Activated naive CD4-positive, alpha-beta T cell treated with anti-CD3 and anti-CD28 coated beads, Interleukin-2, amount 50 U/mL, for 24 hours (primary cell): ENCODE results near the gene STARD7.
A peak's percentile ranks its signal among the peaks of the same experiment; 100 is the strongest.
"Not testable (repeated sequence)": the region's sequence is repeated elsewhere in the genome, so short reads cannot be mapped to it uniquely, and the experiment has no call there.

Source experiments
- H3K27ac Mint-ChIP-seq: one replicate; pipeline ENCODE4 v1.8.0; 2021; ENCODE audit warnings: mild to moderate bottlenecking, mixed read lengths
- H3K27me3 Mint-ChIP-seq: one replicate; pipeline ENCODE4 v1.8.0; 2021; ENCODE audit warnings: mixed read lengths
- H3K36me3 Mint-ChIP-seq: one replicate; pipeline ENCODE4 v1.8.0; 2021; ENCODE audit warnings: mixed read lengths
- H3K4me1 Mint-ChIP-seq: one replicate; pipeline ENCODE4 v1.8.0; 2021; ENCODE audit warnings: mixed read lengths
- H3K4me3 Mint-ChIP-seq: one replicate; pipeline ENCODE4 v1.8.0; 2021; ENCODE audit warnings: mild to moderate bottlenecking, mixed read lengths
- H3K9me3 Mint-ChIP-seq: one replicate; pipeline ENCODE4 v1.8.0; 2021; ENCODE audit warnings: mixed read lengths

The STARD7 gene

GRCh38 chr2:96241227-96241626, 32.6 kb upstream of the STARD7 start:
- Mint-ChIP-seq H3K27ac (peak overlapping the region; percentile 90), H3K4me3 (no peak overlapping the region), H3K9me3 (no peaks in the 10 kb centered on the region), H3K36me3 (no peaks in the 10 kb centered on the region), H3K4me1 (peaks cover 42% of the 10 kb centered on the region), H3K27me3 (no peaks in the 10 kb centered on the region)

- peak overlapping the region; percentile 43 for H3K27ac Mint-ChIP-seq
- no peaks in the 10 kb centered on the region for H3K9me3 Mint-ChIP-seq
- H3K36me3 Mint-ChIP-seq = no peaks in the 10 kb centered on the region
- H3K4me1 Mint-ChIP-seq = peaks cover 35% of the 10 kb centered on the region
- H3K4me3 Mint-ChIP-seq = no peak overlapping the region
- no peaks in the 10 kb centered on the region for H3K27me3 Mint-ChIP-seq
Observed at GRCh38 chr2:96240341-96241038, 31.9 kb upstream of the STARD7 start.

GRCh38 chr2:96239745-96240264, 31.2 kb upstream of the STARD7 start:
- Mint-ChIP-seq H3K27me3 (no peaks in the 10 kb centered on the region), H3K27ac (no peak overlapping the region), H3K4me1 (peaks cover 31% of the 10 kb centered on the region), H3K4me3 (no peak overlapping the region), H3K36me3 (no peaks in the 10 kb centered on the region), H3K9me3 (no peaks in the 10 kb centered on the region)

- Mint-ChIP-seq H3K9me3 (no peaks in the 10 kb centered on the region), H3K27me3 (no peaks in the 10 kb centered on the region), H3K36me3 (no peaks in the 10 kb centered on the region), H3K27ac (no peak overlapping the region), H3K4me1 (peaks cover 28% of the 10 kb centered on the region), H3K4me3 (no peak overlapping the region)
Observed at GRCh38 chr2:96239091-96239490, 30.5 kb upstream of the STARD7 start.

- H3K36me3 Mint-ChIP-seq = no peaks in the 10 kb centered on the region
- peaks cover 27% of the 10 kb centered on the region for H3K4me1 Mint-ChIP-seq
- no peaks in the 10 kb centered on the region for H3K27me3 Mint-ChIP-seq
- H3K27ac Mint-ChIP-seq = no peak overlapping the region
- H3K4me3 Mint-ChIP-seq = no peak overlapping the region
- no peaks in the 10 kb centered on the region for H3K9me3 Mint-ChIP-seq
Observed at GRCh38 chr2:96238266-96238665, 29.6 kb upstream of the STARD7 start.

- Mint-ChIP-seq H3K36me3 (no peaks in the 10 kb centered on the region), H3K4me1 (peaks cover 14% of the 10 kb centered on the region), H3K27me3 (no peaks in the 10 kb centered on the region), H3K4me3 (no peak overlapping the region), H3K27ac (no peak overlapping the region), H3K9me3 (no peaks in the 10 kb centered on the region)
Observed at GRCh38 chr2:96236882-96237281, 28.3 kb upstream of the STARD7 start.

GRCh38 chr2:96233880-96234316, 25.3 kb upstream of the STARD7 start:
- H3K4me3 Mint-ChIP-seq = no peak overlapping the region
- no peaks in the 10 kb centered on the region for H3K27me3 Mint-ChIP-seq
- H3K4me1 Mint-ChIP-seq = no peaks in the 10 kb centered on the region
- no peaks in the 10 kb centered on the region for H3K36me3 Mint-ChIP-seq
- no peak overlapping the region for H3K27ac Mint-ChIP-seq
- no peaks in the 10 kb centered on the region for H3K9me3 Mint-ChIP-seq

GRCh38 chr2:96233436-96233835, 24.8 kb upstream of the STARD7 start:
- H3K27me3 Mint-ChIP-seq = no peaks in the 10 kb centered on the region
- H3K9me3 Mint-ChIP-seq = no peaks in the 10 kb centered on the region
- H3K27ac Mint-ChIP-seq = no peak overlapping the region
- H3K4me1 Mint-ChIP-seq = no peaks in the 10 kb centered on the region
- no peaks in the 10 kb centered on the region for H3K36me3 Mint-ChIP-seq
- H3K4me3 Mint-ChIP-seq = no peak overlapping the region

- H3K36me3 Mint-ChIP-seq = no peaks in the 10 kb centered on the region
- no peaks in the 10 kb centered on the region for H3K9me3 Mint-ChIP-seq
- H3K4me3 Mint-ChIP-seq = no peak overlapping the region
- no peak overlapping the region for H3K27ac Mint-ChIP-seq
- H3K27me3 Mint-ChIP-seq = no peaks in the 10 kb centered on the region
- H3K4me1 Mint-ChIP-seq = no peaks in the 10 kb centered on the region
Observed at GRCh38 chr2:96231316-96231715, 22.7 kb upstream of the STARD7 start.

- Mint-ChIP-seq H3K27me3 (no peaks in the 10 kb centered on the region), H3K4me3 (no peak overlapping the region), H3K36me3 (peaks cover 2% of the 10 kb centered on the region), H3K9me3 (no peaks in the 10 kb centered on the region), H3K27ac (no peak overlapping the region), H3K4me1 (no peaks in the 10 kb centered on the region)
Observed at GRCh38 chr2:96225016-96225533, 16.4 kb upstream of the STARD7 start.

GRCh38 chr2:96221106-96221505, 12.5 kb upstream of the STARD7 start:
- H3K4me3 Mint-ChIP-seq, H3K27ac Mint-ChIP-seq, H3K36me3 Mint-ChIP-seq, H3K4me1 Mint-ChIP-seq, H3K27me3 Mint-ChIP-seq, H3K9me3 Mint-ChIP-seq: not testable (repeated sequence)

- H3K4me3 Mint-ChIP-seq, H3K27ac Mint-ChIP-seq, H3K4me1 Mint-ChIP-seq, H3K36me3 Mint-ChIP-seq, H3K27me3 Mint-ChIP-seq, H3K9me3 Mint-ChIP-seq: not testable (repeated sequence)
Observed at GRCh38 chr2:96219959-96220358, 11.3 kb upstream of the STARD7 start.

GRCh38 chr2:96218508-96219131, 10.0 kb upstream of the STARD7 start:
- peaks cover 6% of the 10 kb centered on the region for H3K36me3 Mint-ChIP-seq
- H3K4me3 Mint-ChIP-seq = no peak overlapping the region
- no peaks in the 10 kb centered on the region for H3K4me1 Mint-ChIP-seq
- H3K27me3 Mint-ChIP-seq = no peaks in the 10 kb centered on the region
- H3K27ac Mint-ChIP-seq = no peak overlapping the region
- H3K9me3 Mint-ChIP-seq = no peaks in the 10 kb centered on the region

GRCh38 chr2:96214554-96214953, 5.9 kb upstream of the STARD7 start:
- no peak overlapping the region for H3K4me3 Mint-ChIP-seq

GRCh38 chr2:96213379-96213778, 4.8 kb upstream of the STARD7 start:
- H3K36me3 Mint-ChIP-seq = peaks cover 4% of the 10 kb centered on the region
- no peak overlapping the region for H3K4me3 Mint-ChIP-seq
- no peak overlapping the region for H3K27ac Mint-ChIP-seq
- H3K9me3 Mint-ChIP-seq = no peaks in the 10 kb centered on the region
- H3K27me3 Mint-ChIP-seq = no peaks in the 10 kb centered on the region
- H3K4me1 Mint-ChIP-seq = peaks cover 6% of the 10 kb centered on the region

More at GRCh38 chr2:96214554-96214953, 5.9 kb upstream of the STARD7 start:
- Mint-ChIP-seq H3K4me1 (peaks cover 3% of the 10 kb centered on the region), H3K27ac (no peak overlapping the region), H3K36me3 (peaks cover 4% of the 10 kb centered on the region), H3K27me3 (no peaks in the 10 kb centered on the region), H3K9me3 (no peaks in the 10 kb centered on the region)

GRCh38 chr2:96212339-96212738, 3.7 kb upstream of the STARD7 start:
- H3K36me3 Mint-ChIP-seq = peaks cover 2% of the 10 kb centered on the region
- H3K4me1 Mint-ChIP-seq = peaks cover 6% of the 10 kb centered on the region
- H3K27ac Mint-ChIP-seq = no peak overlapping the region
- H3K9me3 Mint-ChIP-seq = no peaks in the 10 kb centered on the region
- H3K4me3 Mint-ChIP-seq = no peak overlapping the region
- H3K27me3 Mint-ChIP-seq = no peaks in the 10 kb centered on the region
